Mucosa of descending colon (tissue), 3 donors: ENCODE results near the gene QRSL1. TPM values are rescaled to one million over a fixed set of nuclear protein-coding genes. Genes with fewer than 3 reads are reported as not detected.

ENCODE experiments used
- ATAC-seq: fragments of 200-7000 bp; cut with Tn5 transposase; one replicate; pipeline ENCODE4 v1.9.1; 2020; ENCODE audit warnings: mild to moderate bottlenecking, moderate library complexity
- DNase-seq, 3 donors: peaks; one replicate each; pipeline ENCODE4 v3.0.0-alpha.2; 2020
- H3K36me3 ChIP-seq: fragments of 200-600 bp; one replicate; pipeline ENCODE4 v1.8.0; 2021; ENCODE audit warnings: low read depth, mild to moderate bottlenecking
- H3K4me1 ChIP-seq: fragments of 200-600 bp; one replicate; pipeline ENCODE4 v1.8.0; 2021; ENCODE audit warnings: low read depth, mild to moderate bottlenecking
- H3K4me3 ChIP-seq: fragments of 200-600 bp; one replicate; pipeline ENCODE4 v1.8.0; 2021; ENCODE audit warnings: mild to moderate bottlenecking
- H3K9me3 ChIP-seq: fragments of 200-600 bp; one replicate; pipeline ENCODE4 v1.8.0; 2021; ENCODE audit warnings: mild to moderate bottlenecking
- CTCF ChIP-seq: fragments of 200-600 bp; IDR thresholded peaks from one replicate; pipeline ENCODE4 v1.8.0; 2022; ENCODE audit warnings: antibody characterized with exemption, mild to moderate bottlenecking
- intact Hi-C, 2 donors: fragments of 100-400 bp; cut with DNase I in 1 of 2; cut with micrococcal nuclease in 1 of 2; formaldehyde crosslinking; loops; one replicate each; pipeline versions ENCODE4 v1.11.0 to v1.11.1; 2022; cut with DNase I, micrococcal nuclease
- total RNA-seq, 3 donors: library from RNA; stranded (reverse); fragmentation: NEBNext Ultra II Directional in 2 of 3; extraction: Animal tissue kit (Norgen Biotek cat#: 25700) in 2 of 3; gene quantifications; one replicate each; pipeline versions ENCODE4 v1.2.1 to v1.2.4, GENCODE V29; 2021 to 2023
- donor health status: DM: no; HTN: no; CAD: no; lungs with moderate emphysema.
- donor health status: DM: no; HTN: no; CAD: no.
- donor health status: DM: no; HTN: yes; CAD: no.

QRSL1 gene
- total RNA-seq, 3 donors from 2014 or later, result 13.1 to 19.4 (median 15.2) TPM

GRCh38 chr6:106666282-106667021 is 37.1 kb downstream of the QRSL1 start:
- intact Hi-C loops, result no loop called here
- Histone ChIP-seq H3K9me3 (no peaks in the 10 kb centered on the region), H3K4me1 (no peaks in the 10 kb centered on the region), H3K4me3 (no peak overlapping the region), H3K36me3 (no peaks in the 10 kb centered on the region)
- DNase-seq (no peak), ATAC-seq (peak; percentile 77)
- no peak for TF ChIP-seq CTCF

GRCh38 chr6:106667022-106667402 is 37.6 kb downstream of the QRSL1 start:
- Histone ChIP-seq H3K4me1 (no peaks in the 10 kb centered on the region), H3K36me3 (no peaks in the 10 kb centered on the region), H3K9me3 (no peaks in the 10 kb centered on the region), H3K4me3 (no peak overlapping the region)
- TF ChIP-seq CTCF, result no peak
- intact Hi-C loops, result no loop called here
- no peak for ATAC-seq
- DNase-seq, result no peak

GRCh38 chr6:106670236-106670635 is 40.9 kb downstream of the QRSL1 start:
- no peak for TF ChIP-seq CTCF
- H3K36me3 ChIP-seq, result no peaks in the 10 kb centered on the region

GRCh38 chr6:106671651-106672050 is 42.3 kb downstream of the QRSL1 start:
- ATAC-seq (no peak), DNase-seq (no peak)
- no peaks in the 10 kb centered on the region for H3K36me3 ChIP-seq
- no peak overlapping the region for H3K4me3 ChIP-seq
- no peaks in the 10 kb centered on the region for H3K4me1 ChIP-seq
- no peaks in the 10 kb centered on the region for H3K9me3 ChIP-seq
- intact Hi-C loops, result no loop called here
- TF ChIP-seq CTCF, result no peak

More at GRCh38 chr6:106670236-106670635, 40.9 kb downstream of the QRSL1 start:
- ATAC-seq (no peak), DNase-seq (no peak)
- Histone ChIP-seq H3K4me1 (no peaks in the 10 kb centered on the region), H3K9me3 (no peaks in the 10 kb centered on the region), H3K4me3 (no peak overlapping the region)
- intact Hi-C loops, result no loop called here

GRCh38 chr6:106674541-106675229 is 45.3 kb downstream of the QRSL1 start:
- H3K4me3 ChIP-seq, result no peak overlapping the region
- DNase-seq (no peak), ATAC-seq (no peak)
- no peaks in the 10 kb centered on the region for H3K36me3 ChIP-seq
- no peak for TF ChIP-seq CTCF
- H3K4me1 ChIP-seq, result no peaks in the 10 kb centered on the region
- intact Hi-C loops, result no loop called here
- no peaks in the 10 kb centered on the region for H3K9me3 ChIP-seq
